ENCODE measurements around the gene CACNA1C. TPM values are rescaled to one million over a fixed set of nuclear protein-coding genes. Genes with fewer than 3 reads are reported as not detected.

Gene CACNA1C
- total and polyA plus RNA-seq, 2 donors (not counting 1 experiment from before 2014, with no cell fraction given) = 0.01 to 0.02 TPM

DNA sequence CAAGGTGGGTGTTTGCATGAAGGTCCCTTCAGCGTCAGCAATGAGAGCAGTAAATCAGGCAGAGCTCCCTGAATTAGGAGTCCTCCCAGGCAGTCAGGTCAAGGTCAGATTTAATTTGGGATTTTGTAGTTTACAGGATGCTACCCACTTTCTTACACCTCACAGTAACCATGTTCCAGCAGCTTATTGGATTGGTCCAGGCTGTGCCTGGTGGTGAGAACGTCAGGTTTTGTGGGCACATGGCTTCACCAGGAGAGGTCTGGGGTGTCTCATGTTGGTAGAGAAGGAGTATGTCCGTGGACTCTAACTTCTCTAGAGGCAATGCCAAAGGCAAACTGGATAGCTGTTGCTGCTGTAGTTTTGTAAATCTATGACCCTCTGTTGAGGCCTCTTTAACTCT lies 158.3 kb downstream of the CACNA1C start:
- Histone ChIP-seq H3K36me3 (replicated peaks in 1 of 2; ENCODE audit: control extremely low read depth in 1 of 2, control insufficient read depth in 1 of 2, extremely low read depth in 1 of 2, insufficient read depth in 2 of 2, low read length in 1 of 2) (no peaks in the 10 kb centered on the region), H2AFZ (ENCODE audit: insufficient read depth, low read depth, low read length, poor library complexity, severe bottlenecking) (no peak overlapping the region), H3K79me2 (ENCODE audit: control insufficient read depth, insufficient read depth, low read length) (no peaks in the 10 kb centered on the region), H3K9ac (ENCODE audit: low read length) (no peak overlapping the region), H3K9me3 (ENCODE audit: control extremely low read depth in 1 of 3, control insufficient read depth in 2 of 3, insufficient read depth in 1 of 3, low read length in 2 of 3) (peaks cover 0 to 3% (median 0%) of the 10 kb centered on the region in 3 donors), H4K20me1 (ENCODE audit: control insufficient read depth, insufficient read depth, low read length, poor library complexity, severe bottlenecking) (no peaks in the 10 kb centered on the region), H3K27ac (ENCODE audit: low read length in 2 of 2) (no peak overlapping the region), H3K4me2 (replicated peaks; ENCODE audit: low read depth, low read length, poor library complexity, severe bottlenecking) (no peak overlapping the region), H3K4me1 (ENCODE audit: control insufficient read depth in 2 of 2, insufficient read depth in 2 of 2, low read length in 2 of 2) (no peaks in the 10 kb centered on the region), H3K4me3 (ENCODE audit: control extremely low read depth in 1 of 5, extremely low read depth in 1 of 5, insufficient read depth in 1 of 5, low read depth in 2 of 5, low read length in 4 of 5) (no peak overlapping the region), H3K27me3 (replicated peaks in 1 of 4; ENCODE audit: control extremely low read depth in 1 of 4, control insufficient read depth in 3 of 4, insufficient read depth in 4 of 4, low read length in 3 of 4) (no peaks in the 10 kb centered on the region)
- DNase-seq (no peak), ATAC-seq (ENCODE audit: low read depth) (no peak)
- no peak for TF ChIP-seq CTCF (IDR thresholded peaks at IDR 0.05)
- no peak for TF ChIP-seq EZH2 (IDR thresholded peaks at IDR 0.05; ENCODE audit: borderline replicate concordance, insufficient read depth, low read depth, low read length, poor library complexity, severe bottlenecking)
- no peak overlapping the region for H3K27ac Mint-ChIP-seq
- ChIA-PET CTCF (no interaction called here), POLR2A (no interaction called here)
- no peaks in the 10 kb centered on the region for H3K9me3 Mint-ChIP-seq (ENCODE audit: insufficient read depth)
- peaks cover 5% of the 10 kb centered on the region for H3K27me3 Mint-ChIP-seq
- 90% methylated on average over 2 of the region's 3 CpGs for WGBS (ENCODE audit: insufficient coverage)
- intact Hi-C loops (cut with micrococcal nuclease) = no loop called here
- no peak overlapping the region for H3K4me3 Mint-ChIP-seq
- H3K4me1 Mint-ChIP-seq = no peaks in the 10 kb centered on the region

GRCh38 chr12:2212537-2212936 lies 159.8 kb downstream of the CACNA1C start:
- Histone ChIP-seq H3K36me3 (replicated peaks in 1 of 2; ENCODE audit: control extremely low read depth in 1 of 2, control insufficient read depth in 1 of 2, extremely low read depth in 1 of 2, insufficient read depth in 2 of 2, low read length in 1 of 2) (no peaks in the 10 kb centered on the region), H3K27ac (ENCODE audit: low read length in 2 of 2) (no peak overlapping the region), H4K20me1 (ENCODE audit: control insufficient read depth, insufficient read depth, low read length, poor library complexity, severe bottlenecking) (no peaks in the 10 kb centered on the region), H3K79me2 (ENCODE audit: control insufficient read depth, insufficient read depth, low read length) (no peaks in the 10 kb centered on the region), H3K4me3 (ENCODE audit: control extremely low read depth in 1 of 5, extremely low read depth in 1 of 5, insufficient read depth in 1 of 5, low read depth in 2 of 5, low read length in 4 of 5) (no peak overlapping the region), H3K27me3 (replicated peaks in 1 of 4; ENCODE audit: control extremely low read depth in 1 of 4, control insufficient read depth in 3 of 4, insufficient read depth in 4 of 4, low read length in 3 of 4) (no peaks in the 10 kb centered on the region), H3K4me2 (replicated peaks; ENCODE audit: low read depth, low read length, poor library complexity, severe bottlenecking) (no peak overlapping the region), H3K9ac (ENCODE audit: low read length) (no peak overlapping the region), H3K4me1 (ENCODE audit: control insufficient read depth in 2 of 2, insufficient read depth in 2 of 2, low read length in 2 of 2) (no peaks in the 10 kb centered on the region), H2AFZ (ENCODE audit: insufficient read depth, low read depth, low read length, poor library complexity, severe bottlenecking) (no peak overlapping the region), H3K9me3 (ENCODE audit: control extremely low read depth in 1 of 3, control insufficient read depth in 2 of 3, insufficient read depth in 1 of 3, low read length in 2 of 3) (peaks cover 0 to 3% (median 0%) of the 10 kb centered on the region in 3 donors)
- Mint-ChIP-seq H3K4me3 (no peak overlapping the region), H3K27me3 (no peaks in the 10 kb centered on the region), H3K9me3 (ENCODE audit: insufficient read depth) (no peaks in the 10 kb centered on the region), H3K4me1 (no peaks in the 10 kb centered on the region), H3K27ac (no peak overlapping the region)
- intact Hi-C loops (cut with micrococcal nuclease) = no loop called here
- TF ChIP-seq EZH2 (IDR thresholded peaks at IDR 0.05; ENCODE audit: borderline replicate concordance, insufficient read depth, low read depth, low read length, poor library complexity, severe bottlenecking) (no peak), CTCF (IDR thresholded peaks at IDR 0.05) (no peak)
- 88% methylated on average over 1 of the region's 1 CpG for WGBS (ENCODE audit: insufficient coverage)
- DNase-seq (no peak), ATAC-seq (ENCODE audit: low read depth) (no peak)
- ChIA-PET POLR2A (no interaction called here), CTCF (no interaction called here)

Measured in B cell (primary cell).